Fibroblast of lung (primary cell): Measurements from ENCODE around the gene DAD1.

Source experiments
- EZH2 ChIP-seq: IDR thresholded peaks from 2 replicates; pipeline ENCODE4 v1.5.1; 2012; ENCODE audit warnings: low read length, control low read depth, mild to moderate bottlenecking; ENCODE audit errors: missing control alignments
- TF ChIP-seq, protein P1 (sequence below), 2 donors: IDR thresholded peaks in 1 of 2; conservative IDR thresholded peaks in 1 of 2; 1 replicate in 1 of 2; 2 replicates in 1 of 2; pipeline ENCODE4 v1.5.1; 2011 to 2012; ENCODE audit warnings: low read length in 2 of 2, control low read depth in 1 of 2, inconsistent platforms in 1 of 2, low read depth in 1 of 2, mild to moderate bottlenecking in 1 of 2

DNA sequence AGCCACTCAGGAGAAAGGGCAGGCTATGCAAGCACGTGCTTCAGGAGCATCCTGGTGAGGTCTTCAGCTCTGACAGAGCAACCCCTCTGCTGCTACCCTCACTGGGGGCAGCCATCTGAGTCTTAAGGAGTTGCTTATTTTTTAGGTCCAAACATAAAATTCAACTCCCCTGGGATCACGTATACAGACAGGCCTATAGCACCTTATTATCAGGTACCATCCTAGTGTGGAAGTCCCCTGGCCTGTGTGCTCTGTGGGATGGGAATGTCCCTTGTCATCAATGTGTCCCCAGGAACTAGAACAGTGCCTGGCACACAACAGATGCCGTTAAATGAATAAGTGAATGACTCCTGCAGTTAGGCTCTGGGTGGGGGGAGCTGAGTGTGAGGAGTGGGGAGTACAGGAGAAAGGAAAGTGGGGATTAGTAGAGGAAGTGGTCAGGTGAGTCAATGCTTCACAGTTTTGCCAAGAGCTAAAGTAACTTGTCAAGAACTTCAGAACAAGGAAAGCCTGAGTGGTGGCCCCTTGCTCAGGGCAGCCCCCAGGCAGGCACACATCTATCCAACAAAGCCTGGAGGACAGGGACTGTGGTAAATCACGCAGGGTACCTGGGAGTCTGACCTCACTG, 33.5 kb downstream of the DAD1 start:
- TF ChIP-seq, protein P1, sequence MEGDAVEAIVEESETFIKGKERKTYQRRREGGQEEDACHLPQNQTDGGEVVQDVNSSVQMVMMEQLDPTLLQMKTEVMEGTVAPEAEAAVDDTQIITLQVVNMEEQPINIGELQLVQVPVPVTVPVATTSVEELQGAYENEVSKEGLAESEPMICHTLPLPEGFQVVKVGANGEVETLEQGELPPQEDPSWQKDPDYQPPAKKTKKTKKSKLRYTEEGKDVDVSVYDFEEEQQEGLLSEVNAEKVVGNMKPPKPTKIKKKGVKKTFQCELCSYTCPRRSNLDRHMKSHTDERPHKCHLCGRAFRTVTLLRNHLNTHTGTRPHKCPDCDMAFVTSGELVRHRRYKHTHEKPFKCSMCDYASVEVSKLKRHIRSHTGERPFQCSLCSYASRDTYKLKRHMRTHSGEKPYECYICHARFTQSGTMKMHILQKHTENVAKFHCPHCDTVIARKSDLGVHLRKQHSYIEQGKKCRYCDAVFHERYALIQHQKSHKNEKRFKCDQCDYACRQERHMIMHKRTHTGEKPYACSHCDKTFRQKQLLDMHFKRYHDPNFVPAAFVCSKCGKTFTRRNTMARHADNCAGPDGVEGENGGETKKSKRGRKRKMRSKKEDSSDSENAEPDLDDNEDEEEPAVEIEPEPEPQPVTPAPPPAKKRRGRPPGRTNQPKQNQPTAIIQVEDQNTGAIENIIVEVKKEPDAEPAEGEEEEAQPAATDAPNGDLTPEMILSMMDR (conservative IDR thresholded peaks at IDR 0.05 in 1 of 2, IDR thresholded peaks at IDR 0.05 in 1 of 2; ENCODE audit: low read depth in 1 of 2, low read length in 2 of 2), result no peak
- TF ChIP-seq EZH2, result no peak
